Lung (tissue), 12 donors: ENCODE data around the gene TVP23C. TPM values are rescaled to one million over a fixed set of nuclear protein-coding genes. Genes with fewer than 3 reads are reported as not detected.

ENCODE experiments used
- ATAC-seq: fragments of 200-7000 bp; cut with Tn5 transposase; one replicate; pipeline ENCODE4 v1.9.1; 2020; ENCODE audit warnings: moderate number of reproducible peaks; ENCODE audit not compliant: insufficient read depth, low FRiP score
- DNase-seq, 3 donors: peaks; one replicate each; pipeline ENCODE4 v3.0.0-alpha.2; 2013 to 2017
- H3K27ac ChIP-seq, 2 donors: one replicate each; pipeline ENCODE4 v1.5.1; 2013; ENCODE audit warnings: mild to moderate bottlenecking in 2 of 2, moderate library complexity in 2 of 2, control low read depth in 1 of 2, inconsistent platforms in 1 of 2, low read depth in 1 of 2, low read length in 1 of 2
- H3K27me3 ChIP-seq, 3 donors: one replicate each; pipeline ENCODE4 v1.5.1; 2013; ENCODE audit warnings: low read length in 2 of 3; ENCODE audit not compliant: control insufficient read depth in 3 of 3, insufficient read depth in 3 of 3
- H3K36me3 ChIP-seq, 4 donors: one replicate each; pipeline ENCODE4 v1.5.1; 2013; ENCODE audit warnings: low read length in 4 of 4, mild to moderate bottlenecking in 1 of 4, moderate library complexity in 1 of 4; ENCODE audit not compliant: control insufficient read depth in 4 of 4, insufficient read depth in 4 of 4
- H3K4me1 ChIP-seq, 5 donors: one replicate each; pipeline ENCODE4 v1.5.1; 2013; ENCODE audit warnings: low read length in 5 of 5, mild to moderate bottlenecking in 2 of 5, moderate library complexity in 1 of 5; ENCODE audit not compliant: control insufficient read depth in 5 of 5, insufficient read depth in 5 of 5
- H3K4me3 ChIP-seq: one replicate; pipeline ENCODE4 v1.5.1; 2013; ENCODE audit warnings: mild to moderate bottlenecking, control low read depth, moderate library complexity
- H3K9ac ChIP-seq, 2 donors: one replicate each; pipeline ENCODE4 v1.5.1; 2013; ENCODE audit warnings: low read length in 2 of 2, control low read depth in 1 of 2; ENCODE audit not compliant: insufficient read depth in 1 of 2
- H3K9me3 ChIP-seq, 4 donors: one replicate each; pipeline ENCODE4 v1.5.1; 2013; ENCODE audit warnings: low read length in 3 of 4, mild to moderate bottlenecking in 1 of 4, moderate library complexity in 1 of 4; ENCODE audit not compliant: control insufficient read depth in 4 of 4, insufficient read depth in 3 of 4
- WGBS, 2 donors: extraction: QIAGEN DNeasy Blood & Tissue Kit; methylation state at CpG; one replicate each; pipeline ENCODE4 v1.1.7; 2013; 5-methylcytosine and 5-hydroxymethylcytosine counted together
- polyA plus RNA-seq, 2 donors: library from polyadenylated mRNA; stranded (reverse); fragments of 200-250 nt; gene quantifications; one replicate each; pipeline ENCODE4 v1.2.1, GENCODE V29; 2013
- total RNA-seq, 2 donors: library from RNA; depleted of rRNA in 1 of 2; stranded (reverse); fragments of >200 nt in 1 of 2; gene quantifications; one replicate each; pipeline ENCODE4 v1.2.1, GENCODE V29; 2014 to 2021
- TF ChIP-seq, protein P1 (sequence below): IDR thresholded peaks from 2 replicates; pipeline ENCODE4 v1.5.1; 2012; ENCODE audit warnings: mild to moderate bottlenecking; ENCODE audit errors: control extremely low read depth, extremely low read depth
- donor health status: control.
- donor health status: control.
- donor health status: Bipolar disorder and iron deficiency.
- donor health status: healthy.
- donor health status: DM: yes; HTN: yes; CAD: no.

The TVP23C gene
- total and polyA plus RNA-seq, 4 donors = 2.7 to 80.8 (median 13.0) TPM

DNA sequence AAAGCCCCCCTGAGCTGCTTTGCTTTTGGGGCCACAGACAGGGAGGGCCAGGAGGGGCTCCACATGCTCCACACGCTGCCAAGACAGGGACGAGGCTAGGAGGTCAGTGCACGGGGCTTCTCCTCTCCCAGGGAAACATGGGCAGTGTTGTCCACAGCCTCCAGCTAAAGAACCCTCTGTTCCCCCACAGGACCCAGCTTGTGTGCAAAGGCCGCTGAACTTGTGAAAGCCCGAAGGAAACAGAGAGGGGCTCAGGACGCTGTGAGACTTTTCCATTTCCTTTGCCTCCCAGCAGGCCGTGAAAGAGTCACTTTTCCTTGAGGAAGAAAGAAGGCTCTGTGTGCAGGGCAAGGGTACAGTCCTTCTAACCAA lies 105.6 kb downstream of the TVP23C start:
- TF ChIP-seq, protein P1, sequence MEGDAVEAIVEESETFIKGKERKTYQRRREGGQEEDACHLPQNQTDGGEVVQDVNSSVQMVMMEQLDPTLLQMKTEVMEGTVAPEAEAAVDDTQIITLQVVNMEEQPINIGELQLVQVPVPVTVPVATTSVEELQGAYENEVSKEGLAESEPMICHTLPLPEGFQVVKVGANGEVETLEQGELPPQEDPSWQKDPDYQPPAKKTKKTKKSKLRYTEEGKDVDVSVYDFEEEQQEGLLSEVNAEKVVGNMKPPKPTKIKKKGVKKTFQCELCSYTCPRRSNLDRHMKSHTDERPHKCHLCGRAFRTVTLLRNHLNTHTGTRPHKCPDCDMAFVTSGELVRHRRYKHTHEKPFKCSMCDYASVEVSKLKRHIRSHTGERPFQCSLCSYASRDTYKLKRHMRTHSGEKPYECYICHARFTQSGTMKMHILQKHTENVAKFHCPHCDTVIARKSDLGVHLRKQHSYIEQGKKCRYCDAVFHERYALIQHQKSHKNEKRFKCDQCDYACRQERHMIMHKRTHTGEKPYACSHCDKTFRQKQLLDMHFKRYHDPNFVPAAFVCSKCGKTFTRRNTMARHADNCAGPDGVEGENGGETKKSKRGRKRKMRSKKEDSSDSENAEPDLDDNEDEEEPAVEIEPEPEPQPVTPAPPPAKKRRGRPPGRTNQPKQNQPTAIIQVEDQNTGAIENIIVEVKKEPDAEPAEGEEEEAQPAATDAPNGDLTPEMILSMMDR = no peak
- Histone ChIP-seq H3K27ac (peak overlapping the region in 1 of 2 donors; percentile 75), H3K9ac (peak overlapping the region in 1 of 2 donors; percentile 52), H3K4me3 (no peak overlapping the region), H3K9me3 (no peaks in the 10 kb centered on the region), H3K4me1 (peaks cover 2 to 40% (median 20%) of the 10 kb centered on the region in 5 donors), H3K36me3 (peaks cover 0 to 2% (median 0%) of the 10 kb centered on the region in 4 donors), H3K27me3 (no peaks in the 10 kb centered on the region)
- no peak for ATAC-seq
- no peak for DNase-seq
- WGBS, 2 donors = 63 to 69% methylated on average over 7 of the region's 7 CpGs

DNA sequence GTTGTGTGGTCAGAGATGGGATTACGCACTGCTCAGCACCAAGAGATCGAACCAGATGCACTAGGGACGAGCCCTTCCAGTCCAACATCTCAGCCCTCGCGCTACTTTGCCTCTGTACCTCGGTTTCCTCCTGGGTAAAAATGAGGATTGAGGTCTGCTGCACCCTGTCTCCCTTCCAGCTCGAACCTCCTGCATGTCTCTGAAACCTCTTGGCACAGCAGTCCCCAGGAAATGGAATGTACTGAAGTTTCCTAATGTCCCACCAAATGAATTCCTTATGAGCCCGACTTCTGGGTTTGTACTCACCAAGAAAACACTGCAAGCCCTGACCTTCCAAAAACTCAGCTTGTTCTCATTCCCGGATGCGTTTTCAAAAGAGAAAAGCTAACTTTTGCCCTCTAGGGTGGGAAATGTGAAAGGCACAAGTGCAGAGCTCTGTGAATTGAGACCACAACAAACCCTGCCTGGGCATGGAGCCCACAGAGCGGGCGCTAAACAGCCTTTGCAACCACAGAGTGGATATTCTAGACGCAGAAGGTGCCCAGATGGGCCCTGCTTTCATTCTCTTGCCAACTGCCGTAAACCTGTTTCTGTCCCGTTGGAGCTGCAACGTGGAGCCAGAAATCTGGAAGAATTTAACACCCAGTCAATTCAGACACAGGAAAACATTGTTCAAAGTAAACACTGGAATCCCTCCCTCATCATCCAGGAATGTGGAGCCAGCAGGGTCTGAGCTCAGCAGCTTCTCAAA lies 106.1 kb downstream of the TVP23C start:
- 57 to 75% methylated on average over 16 of the region's 16 CpGs for WGBS, 2 donors
- Histone ChIP-seq H3K9ac (peak overlapping the region; percentile 19 to 52), H3K27ac (peak overlapping the region; percentile 36 to 75), H3K36me3 (peaks cover 0 to 2% (median 0%) of the 10 kb centered on the region in 4 donors), H3K9me3 (no peaks in the 10 kb centered on the region), H3K27me3 (no peaks in the 10 kb centered on the region), H3K4me3 (no peak overlapping the region), H3K4me1 (peaks cover 2 to 43% (median 16%) of the 10 kb centered on the region in 5 donors)
- peak; percentile 28 for ATAC-seq
- TF ChIP-seq, protein P1 = no peak
- peak; percentile 83 to 92 (median 92) for DNase-seq

DNA sequence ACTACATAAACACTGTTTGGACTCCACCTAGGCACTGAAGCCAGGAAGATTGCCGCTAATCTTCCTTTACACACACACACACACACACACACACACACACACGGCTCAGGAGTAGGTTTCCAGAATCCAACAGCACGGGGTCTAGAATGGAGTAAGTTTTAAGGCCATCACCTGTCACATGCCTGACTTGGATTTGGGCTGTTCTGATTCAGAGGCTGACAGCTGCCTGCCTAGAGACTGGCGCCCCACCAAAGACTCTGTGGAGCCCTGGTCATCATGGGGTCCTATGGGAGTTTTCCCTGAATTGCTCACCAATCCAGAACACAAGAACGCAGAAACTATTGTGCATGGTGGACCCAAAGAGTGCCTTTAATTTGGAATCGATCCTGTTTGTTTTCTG lies 106.8 kb downstream of the TVP23C start:
- no peak for DNase-seq
- H3K36me3 ChIP-seq = peaks cover 0 to 2% (median 0%) of the 10 kb centered on the region in 4 donors
- no peak overlapping the region for H3K4me3 ChIP-seq
- no peaks in the 10 kb centered on the region for H3K9me3 ChIP-seq
- no peak overlapping the region for H3K9ac ChIP-seq
- TF ChIP-seq, protein P1 = no peak
- 88 to 92% methylated on average over 6 of the region's 6 CpGs for WGBS, 2 donors
- peak overlapping the region in 1 of 2 donors; percentile 80 for H3K27ac ChIP-seq
- no peaks in the 10 kb centered on the region for H3K27me3 ChIP-seq
- ATAC-seq = no peak
- H3K4me1 ChIP-seq = peaks cover 2 to 43% (median 16%) of the 10 kb centered on the region in 5 donors
